IPS DF 6.9 (cell line): ENCODE data around the gene SEMA3E.

Experiments
- DNase-seq: peaks from one replicate; pipeline ENCODE4 v3.0.0-alpha.2; 2013; ENCODE audit warnings: low read depth, low spot score
- H3K27ac ChIP-seq: one replicate; pipeline ENCODE4 v1.5.1; 2013; ENCODE audit warnings: low read length, control low read depth
- H3K27me3 ChIP-seq: 2 replicates; pipeline ENCODE4 v1.6.1; 2013; ENCODE audit warnings: mild to moderate bottlenecking, low read length; ENCODE audit not compliant: control insufficient read depth, insufficient read depth
- H3K36me3 ChIP-seq: 2 replicates; pipeline ENCODE4 v1.6.1; 2013; ENCODE audit warnings: low read length; ENCODE audit not compliant: control insufficient read depth, insufficient read depth
- H3K4me1 ChIP-seq: 2 replicates; pipeline ENCODE4 v1.6.1; 2013; ENCODE audit warnings: low read length; ENCODE audit not compliant: control insufficient read depth, insufficient read depth
- H3K4me3 ChIP-seq: 2 replicates; pipeline ENCODE4 v1.5.1; 2013; ENCODE audit warnings: mild to moderate bottlenecking, low read length
- H3K9me3 ChIP-seq: 2 replicates; pipeline ENCODE4 v1.6.1; 2013; ENCODE audit warnings: low read length, inconsistent platforms; ENCODE audit not compliant: control insufficient read depth, insufficient read depth
- WGBS: extraction: QIAGEN DNeasy Blood & Tissue Kit; methylation state at CpG from one replicate; pipeline ENCODE4 v1.1.7; 2013; ENCODE audit warnings: mixed read lengths, missing lambda C conversion rate; ENCODE audit not compliant: insufficient read length, insufficient coverage; 5-methylcytosine and 5-hydroxymethylcytosine counted together

SEMA3E gene

DNA sequence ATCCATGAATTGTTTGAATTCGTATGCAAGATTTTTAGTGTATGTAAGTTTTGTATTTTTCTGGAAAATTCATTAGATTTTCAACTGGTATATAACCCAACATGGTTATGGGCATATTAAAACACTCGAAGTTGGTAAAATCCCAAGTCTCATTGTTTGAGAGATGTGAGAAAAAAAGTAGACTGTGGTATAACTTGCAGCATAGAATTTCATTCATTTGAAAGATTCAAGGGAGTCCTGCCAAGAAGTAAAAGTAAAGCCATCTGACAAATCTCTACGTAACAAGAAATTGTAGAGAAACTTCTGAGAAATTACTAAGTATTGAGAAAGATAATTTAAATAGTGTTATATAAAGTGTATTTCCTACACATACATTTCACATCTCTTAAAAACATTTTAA is 40.2 kb downstream of the SEMA3E start:
- H3K36me3 ChIP-seq, result no peaks in the 10 kb centered on the region
- H3K27me3 ChIP-seq, result no peaks in the 10 kb centered on the region
- no peak overlapping the region for H3K4me3 ChIP-seq
- no peak for DNase-seq
- no CpG with 5 or more reads among the region's 3 CpGs for WGBS
- H3K4me1 ChIP-seq, result no peaks in the 10 kb centered on the region
- H3K27ac ChIP-seq, result no peak overlapping the region
- H3K9me3 ChIP-seq, result no peaks in the 10 kb centered on the region

DNA sequence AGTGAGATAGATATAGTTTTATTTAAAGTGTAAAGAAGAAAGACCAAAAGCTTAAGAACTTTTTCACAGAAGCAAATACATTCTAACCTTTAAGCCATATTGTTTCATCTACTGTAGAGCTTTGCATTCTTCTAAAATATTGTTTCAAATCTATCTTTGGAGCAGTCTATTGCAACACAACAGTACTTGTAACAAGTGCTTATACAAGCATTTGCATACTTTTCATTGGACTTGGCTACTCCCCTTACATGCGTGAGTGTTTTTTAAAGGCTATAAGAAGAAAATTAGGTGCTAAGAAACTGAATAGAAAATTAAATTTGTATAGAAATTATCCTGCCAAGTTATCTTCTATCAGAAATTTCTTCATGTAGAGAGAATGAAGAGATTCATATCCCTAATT is 45.3 kb downstream of the SEMA3E start:
- H3K36me3 ChIP-seq, result no peaks in the 10 kb centered on the region
- H3K4me1 ChIP-seq, result no peaks in the 10 kb centered on the region
- no peaks in the 10 kb centered on the region for H3K9me3 ChIP-seq
- H3K27me3 ChIP-seq, result no peaks in the 10 kb centered on the region
- WGBS, result no CpG with 5 or more reads among the region's 1 CpG
- no peak overlapping the region for H3K27ac ChIP-seq
- H3K4me3 ChIP-seq, result no peak overlapping the region
- DNase-seq, result no peak

DNA sequence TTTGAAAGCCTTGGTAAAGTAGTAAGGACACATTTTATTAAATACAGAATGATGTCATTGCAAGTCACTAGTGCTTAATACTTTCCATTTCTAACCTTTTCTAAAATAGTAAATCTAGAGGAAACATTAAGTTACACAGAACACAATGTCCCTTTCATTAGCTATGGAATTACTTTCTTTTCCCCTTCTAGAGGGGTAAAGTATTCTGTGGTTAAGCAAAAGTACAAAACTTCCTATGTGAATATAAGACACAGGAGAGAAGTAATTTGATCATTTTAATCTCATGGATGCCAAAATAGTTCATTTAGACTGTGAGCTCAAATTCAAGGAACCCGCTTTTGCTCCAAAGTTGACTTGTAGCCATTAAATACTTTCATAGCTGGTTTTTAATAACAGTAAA is 49.8 kb downstream of the SEMA3E start:
- Histone ChIP-seq H3K4me3 (no peak overlapping the region), H3K27ac (no peak overlapping the region), H3K36me3 (no peaks in the 10 kb centered on the region), H3K9me3 (no peaks in the 10 kb centered on the region), H3K27me3 (no peaks in the 10 kb centered on the region), H3K4me1 (no peaks in the 10 kb centered on the region)
- WGBS, result no CpG with 5 or more reads among the region's 1 CpG
- no peak for DNase-seq

DNA sequence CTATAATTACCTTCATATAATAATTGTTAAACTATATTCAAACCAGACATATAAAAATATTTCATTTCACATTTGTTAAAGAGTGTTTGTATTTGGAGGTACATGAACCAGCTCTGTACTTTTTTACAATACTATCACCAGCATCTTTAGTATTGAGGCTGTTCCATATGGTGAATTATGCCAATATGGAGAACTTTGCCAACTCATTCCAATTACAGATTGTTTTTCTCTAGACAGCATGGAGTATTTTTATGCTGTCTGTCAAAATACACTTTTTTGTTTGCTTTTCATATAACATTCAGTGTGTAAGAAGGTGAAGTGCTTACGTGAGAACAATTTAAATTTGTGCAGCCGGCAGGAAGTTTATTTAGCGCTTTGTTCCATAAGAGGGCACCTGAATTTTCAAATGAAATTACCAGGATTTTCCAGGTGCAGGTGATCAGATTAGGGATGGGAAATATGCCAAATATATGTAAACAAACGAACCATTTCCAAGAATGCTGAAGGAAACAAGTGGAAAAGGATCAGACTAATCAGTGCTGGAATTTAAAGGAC is 54.9 kb downstream of the SEMA3E start:
- no peaks in the 10 kb centered on the region for H3K9me3 ChIP-seq
- H3K27ac ChIP-seq, result no peak overlapping the region
- no peaks in the 10 kb centered on the region for H3K27me3 ChIP-seq
- no peak for DNase-seq
- no peaks in the 10 kb centered on the region for H3K36me3 ChIP-seq
- no CpG with 5 or more reads among the region's 4 CpGs for WGBS
- no peaks in the 10 kb centered on the region for H3K4me1 ChIP-seq
- H3K4me3 ChIP-seq, result no peak overlapping the region

DNA sequence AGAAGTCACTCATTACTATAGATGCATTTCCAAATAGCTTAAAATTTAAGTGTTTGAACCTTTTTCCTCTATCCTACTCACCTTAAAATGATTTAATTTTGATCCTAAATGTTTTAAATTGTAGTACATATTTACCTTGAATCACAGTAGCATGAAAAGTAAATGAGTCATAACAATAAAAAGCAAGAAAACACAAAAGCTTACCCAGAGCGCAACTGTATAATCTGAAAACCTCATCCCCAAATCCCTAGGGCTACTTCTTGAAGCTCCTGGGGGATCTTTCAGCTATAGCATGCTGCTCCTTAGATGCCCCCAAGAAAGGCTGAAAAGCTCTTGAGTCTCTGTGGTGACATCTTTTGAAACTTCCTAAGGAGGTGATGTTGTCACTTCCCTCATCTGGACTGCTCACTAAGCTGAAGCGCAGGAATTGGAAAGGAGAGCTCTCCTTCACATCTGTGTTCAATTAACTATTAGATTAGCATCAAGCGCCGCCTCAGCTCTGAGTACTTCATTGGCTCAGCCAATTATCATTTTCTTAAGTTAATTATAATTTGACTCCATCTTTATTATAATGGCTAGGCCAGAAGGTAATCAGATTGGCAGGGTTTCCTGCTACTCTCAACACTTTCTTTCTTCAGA is 60.2 kb downstream of the SEMA3E start:
- Histone ChIP-seq H3K27ac (no peak overlapping the region), H3K9me3 (no peaks in the 10 kb centered on the region), H3K4me3 (no peak overlapping the region), H3K4me1 (no peaks in the 10 kb centered on the region), H3K27me3 (no peaks in the 10 kb centered on the region), H3K36me3 (no peaks in the 10 kb centered on the region)
- DNase-seq, result no peak
- WGBS, result no CpG with 5 or more reads among the region's 4 CpGs

DNA sequence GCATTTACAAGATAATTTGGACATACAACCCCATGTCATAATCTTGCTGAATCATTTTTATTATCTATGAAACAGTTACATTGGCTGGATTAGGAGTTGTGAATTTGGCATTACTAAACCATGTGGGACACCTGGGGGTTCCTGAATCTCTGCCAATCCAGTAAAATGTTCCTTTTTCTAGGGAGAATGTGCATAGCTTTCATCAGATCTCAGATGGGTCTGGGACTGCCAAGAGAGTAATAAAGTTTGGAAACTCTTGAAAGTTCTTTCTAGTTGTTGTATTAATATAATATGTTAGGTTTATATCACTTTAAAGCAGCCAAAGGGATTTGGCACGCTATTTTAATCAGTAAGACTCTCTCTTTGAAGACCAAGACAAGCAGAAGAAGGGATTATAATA is 62.7 kb downstream of the SEMA3E start:
- Histone ChIP-seq H3K9me3 (no peaks in the 10 kb centered on the region), H3K4me1 (no peaks in the 10 kb centered on the region), H3K36me3 (no peaks in the 10 kb centered on the region), H3K27me3 (no peaks in the 10 kb centered on the region), H3K4me3 (no peak overlapping the region), H3K27ac (no peak overlapping the region)
- no peak for DNase-seq
- no CpG with 5 or more reads among the region's 1 CpG for WGBS

DNA sequence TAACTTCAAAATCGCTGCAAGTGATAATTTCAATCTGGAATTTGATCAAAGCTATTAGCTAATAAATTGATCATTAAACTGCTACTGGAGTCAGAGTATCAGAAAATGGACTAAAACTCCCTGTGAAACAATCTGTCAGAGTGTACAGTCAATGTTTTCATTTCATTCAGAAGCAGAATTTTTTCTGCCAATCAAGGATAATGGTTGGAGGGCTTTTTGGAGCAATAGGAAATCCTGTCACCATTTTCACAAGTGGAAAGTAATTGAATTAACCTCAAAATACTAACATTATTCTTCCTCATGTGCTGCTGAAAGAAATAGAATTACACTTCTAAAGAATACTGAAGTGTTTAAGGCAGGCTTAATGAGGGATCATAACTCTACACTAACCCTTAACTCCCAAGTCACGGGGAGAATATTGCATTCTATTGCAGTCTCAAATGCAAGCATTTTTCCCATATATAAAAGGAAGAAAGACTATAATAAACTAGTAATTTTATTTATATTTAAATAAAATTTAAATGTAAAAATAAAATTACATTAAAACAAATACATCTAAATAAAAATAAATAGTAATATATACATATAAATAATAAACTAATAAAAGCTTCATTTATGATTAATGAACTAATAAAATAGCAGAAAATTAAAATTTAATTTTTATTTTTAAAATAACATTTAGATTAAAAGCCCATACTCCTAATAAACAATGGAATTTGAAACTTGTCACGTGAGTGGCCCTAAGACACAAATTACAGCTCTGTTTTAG is 67.1 kb downstream of the SEMA3E start:
- Histone ChIP-seq H3K4me3 (no peak overlapping the region), H3K4me1 (no peaks in the 10 kb centered on the region), H3K27me3 (no peaks in the 10 kb centered on the region), H3K36me3 (no peaks in the 10 kb centered on the region), H3K27ac (no peak overlapping the region), H3K9me3 (no peaks in the 10 kb centered on the region)
- no CpG with 5 or more reads among the region's 3 CpGs for WGBS
- DNase-seq, result no peak

DNA sequence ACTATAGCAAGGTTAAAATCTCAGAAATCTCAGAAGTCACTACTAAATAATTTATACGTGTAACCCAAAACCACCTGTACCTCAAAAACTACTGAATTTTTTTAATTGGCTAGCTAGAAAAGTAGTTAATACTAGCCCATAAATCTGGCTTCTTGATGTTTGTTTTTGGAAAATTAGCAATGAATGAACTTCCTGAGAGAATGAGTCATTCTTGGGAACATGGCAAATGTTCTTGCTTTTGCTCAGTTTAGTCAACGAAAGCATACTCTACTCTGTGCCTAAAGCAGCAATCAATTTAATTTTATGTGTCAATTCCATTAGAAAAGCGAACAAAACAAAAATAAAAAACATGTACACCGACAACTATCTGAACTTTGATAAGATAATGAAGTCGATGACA is 69.2 kb downstream of the SEMA3E start:
- no CpG with 5 or more reads among the region's 5 CpGs for WGBS
- Histone ChIP-seq H3K27me3 (no peaks in the 10 kb centered on the region), H3K9me3 (no peaks in the 10 kb centered on the region), H3K4me1 (no peaks in the 10 kb centered on the region), H3K4me3 (no peak overlapping the region), H3K27ac (no peak overlapping the region), H3K36me3 (no peaks in the 10 kb centered on the region)
- DNase-seq, result no peak

DNA sequence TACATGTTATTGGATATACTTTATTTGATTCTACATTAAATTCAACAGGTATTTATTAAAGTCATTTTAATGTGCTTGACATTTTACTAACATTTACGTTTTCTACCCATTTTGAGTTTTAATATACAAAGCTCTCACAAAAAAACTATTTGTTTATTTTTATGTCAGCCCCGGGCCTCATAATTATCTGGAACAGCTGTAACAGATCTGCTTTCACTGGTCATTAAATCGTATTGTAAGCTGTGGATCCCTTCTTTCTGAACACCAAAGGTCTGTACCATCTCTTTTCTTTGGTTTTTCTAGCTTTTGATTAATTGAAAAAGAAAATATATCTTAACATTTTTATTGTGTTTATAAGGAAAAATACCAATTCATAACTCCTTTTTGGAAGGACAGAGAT is 73.5 kb downstream of the SEMA3E start:
- no CpG with 5 or more reads among the region's 3 CpGs for WGBS
- no peak for DNase-seq
- H3K4me1 ChIP-seq, result no peaks in the 10 kb centered on the region
- H3K4me3 ChIP-seq, result no peak overlapping the region
- H3K27ac ChIP-seq, result no peak overlapping the region
- no peaks in the 10 kb centered on the region for H3K27me3 ChIP-seq
- no peaks in the 10 kb centered on the region for H3K9me3 ChIP-seq
- no peaks in the 10 kb centered on the region for H3K36me3 ChIP-seq

DNA sequence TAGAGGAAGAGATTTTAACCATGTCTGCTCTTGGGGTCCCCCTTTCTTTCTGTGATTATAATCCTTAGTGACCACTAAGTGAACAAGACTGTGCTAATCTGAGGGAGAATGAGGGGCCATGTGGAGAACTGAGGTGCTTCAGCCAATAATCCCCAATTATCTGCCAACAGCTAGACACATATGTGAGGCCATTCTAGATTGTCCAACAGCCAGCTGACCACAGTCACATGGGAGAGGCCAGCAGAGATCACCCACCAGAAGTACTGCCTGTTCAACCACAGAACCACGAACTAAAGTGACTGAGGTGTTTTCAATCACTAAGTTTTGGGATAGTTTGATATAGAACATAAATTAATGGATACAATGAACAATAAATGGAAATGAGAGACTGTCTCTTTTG is 74.3 kb downstream of the SEMA3E start:
- Histone ChIP-seq H3K9me3 (no peaks in the 10 kb centered on the region), H3K27ac (no peak overlapping the region), H3K36me3 (no peaks in the 10 kb centered on the region), H3K4me3 (no peak overlapping the region), H3K4me1 (no peaks in the 10 kb centered on the region), H3K27me3 (no peaks in the 10 kb centered on the region)
- DNase-seq, result no peak
- no CpG with 5 or more reads among the region's 1 CpG for WGBS

DNA sequence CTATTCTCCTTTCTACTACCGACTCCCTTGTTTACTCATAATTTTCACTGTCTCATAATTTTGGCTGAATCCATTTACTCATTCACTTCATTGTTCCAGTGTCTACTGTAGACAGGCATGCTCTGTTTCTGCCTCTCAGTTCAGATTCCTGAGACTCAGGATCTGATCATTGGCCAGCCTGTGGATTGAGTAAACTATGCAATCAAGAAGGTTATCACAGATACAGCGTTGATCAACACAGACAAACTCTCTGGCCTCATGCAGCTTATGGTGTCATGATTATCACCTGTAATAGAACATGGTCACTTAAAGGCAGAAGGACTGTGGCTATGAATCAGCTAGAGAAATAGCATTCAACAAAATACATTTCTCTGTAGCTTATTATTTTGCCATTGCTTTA is 86.0 kb downstream of the SEMA3E start:
- no peak overlapping the region for H3K4me3 ChIP-seq
- H3K27ac ChIP-seq, result no peak overlapping the region
- no peaks in the 10 kb centered on the region for H3K9me3 ChIP-seq
- DNase-seq, result no peak
- WGBS, result no CpG with 5 or more reads among the region's 2 CpGs
- no peaks in the 10 kb centered on the region for H3K27me3 ChIP-seq
- H3K36me3 ChIP-seq, result no peaks in the 10 kb centered on the region
- H3K4me1 ChIP-seq, result no peaks in the 10 kb centered on the region
